HepG2 (cell line): ENCODE results near the gene UQCRHL. TPM values are rescaled to one million over a fixed set of nuclear protein-coding genes. Genes with fewer than 3 reads are reported as not detected.

Source experiments
- CAMTA2 ChIP-seq: sonication (generic); formaldehyde crosslinking; IDR thresholded peaks from 2 replicates; pipeline ENCODE4 v1.4.0; 2020; ENCODE audit warnings: mild to moderate bottlenecking, missing genetic modification reagents, borderline replicate concordance
- ELF1 ChIP-seq: sonication (generic); formaldehyde crosslinking; IDR thresholded peaks from 2 replicates; pipeline ENCODE4 v1.4.0; 2020; ENCODE audit warnings: missing genetic modification reagents
- KDM5B ChIP-seq: sonication (generic); formaldehyde crosslinking; IDR thresholded peaks from 2 replicates; pipeline ENCODE4 v1.4.0; 2020; ENCODE audit warnings: missing genetic modification reagents, mild to moderate bottlenecking, borderline replicate concordance
- RARG ChIP-seq: sonication (generic); formaldehyde crosslinking; IDR thresholded peaks from 2 replicates; pipeline ENCODE4 v1.4.0; 2020; ENCODE audit warnings: low read depth, mild to moderate bottlenecking, missing genetic modification reagents
- ZFP36L2 ChIP-seq: sonication (generic); formaldehyde crosslinking; IDR thresholded peaks from 2 replicates; pipeline ENCODE4 v1.4.0; 2020; ENCODE audit warnings: missing genetic modification reagents
- ZKSCAN5 ChIP-seq: sonication (generic); formaldehyde crosslinking; IDR thresholded peaks from 2 replicates; pipeline ENCODE4 v1.5.1; 2020; ENCODE audit warnings: mild to moderate bottlenecking, missing genetic modification reagents
- ZNF224 ChIP-seq: sonication (generic); formaldehyde crosslinking; IDR thresholded peaks from 2 replicates; pipeline ENCODE4 v1.5.0; 2020; ENCODE audit warnings: mild to moderate bottlenecking, missing genetic modification reagents
- ZNF282 ChIP-seq: fragments of 450-650 bp; IDR thresholded peaks from 2 replicates; pipeline ENCODE4 v1.6.1; 2018; ENCODE audit not compliant: partially characterized antibody
- ZNF615 ChIP-seq: sonication (generic); formaldehyde crosslinking; IDR thresholded peaks from 2 replicates; pipeline ENCODE4 v1.5.0; 2020; ENCODE audit warnings: mild to moderate bottlenecking, missing genetic modification reagents, borderline replicate concordance
- ZNF678 ChIP-seq: sonication (generic); formaldehyde crosslinking; IDR thresholded peaks from 2 replicates; pipeline ENCODE4 v1.4.0; 2020; ENCODE audit warnings: mild to moderate bottlenecking, missing genetic modification reagents
- ZNF746 ChIP-seq: sonication (generic); formaldehyde crosslinking; IDR thresholded peaks from 2 replicates; pipeline ENCODE4 v1.8.0; 2022; ENCODE audit warnings: mild to moderate bottlenecking, missing genetic modification reagents
- ZNF777 ChIP-seq: sonication (generic); formaldehyde crosslinking; IDR thresholded peaks from 2 replicates; pipeline ENCODE4 v1.4.0; 2020; ENCODE audit warnings: missing genetic modification reagents
- ZNF781 ChIP-seq: sonication (generic); formaldehyde crosslinking; IDR thresholded peaks from 2 replicates; pipeline ENCODE4 v1.5.1; 2020; ENCODE audit warnings: borderline replicate concordance, mild to moderate bottlenecking, missing genetic modification reagents; ENCODE audit errors: not compliant biosample characterization
- polyA plus RNA-seq, 8 experiments: library from polyadenylated mRNA; depleted of rRNA in 3 of 8; stranded (reverse) in 7 of 8; unstranded in 1 of 8; fragments of >200 nt; fragmentation: Illumina TruSeq in 4 of 8; extraction: Trizol in 4 of 8; gene quantifications; 2 replicates each; pipeline versions ENCODE4 v1.2.1 to v1.2.3, GENCODE V29; 2011 to 2016; ENCODE audit warnings: low read depth in 4 of 8, missing spikeins in 1 of 8, mixed read lengths in 1 of 8; ENCODE audit not compliant: insufficient read depth in 1 of 8
- total RNA-seq, 5 experiments: library from RNA; depleted of rRNA; stranded (reverse); fragments of >200 nt; fragmentation: Illumina TruSeq; extraction: Trizol; gene quantifications; 2 replicates each; pipeline ENCODE4 v1.2.3, GENCODE V29; 2016; ENCODE audit warnings: low read depth in 1 of 5
- TF ChIP-seq, protein P1 (sequence below): sonication (generic); formaldehyde crosslinking; IDR thresholded peaks from 2 replicates; pipeline ENCODE4 v1.8.0; 2022; ENCODE audit warnings: mild to moderate bottlenecking, missing genetic modification reagents, moderate library complexity
- TF ChIP-seq, protein P2 (sequence below): fragments of 450-650 bp; IDR thresholded peaks from 2 replicates; pipeline ENCODE4 v1.6.1; 2016
- TF ChIP-seq, protein P3 (sequence below): sonication (generic); formaldehyde crosslinking; IDR thresholded peaks from 2 replicates; pipeline ENCODE4 v1.4.0; 2020; ENCODE audit warnings: mild to moderate bottlenecking, missing genetic modification reagents
- TF ChIP-seq, protein P4 (sequence below): sonication (generic); formaldehyde crosslinking; IDR thresholded peaks from 2 replicates; pipeline ENCODE4 v1.4.0; 2020; ENCODE audit warnings: missing genetic modification reagents
- TF ChIP-seq, protein P5 (sequence below): IDR thresholded peaks from 2 replicates; pipeline ENCODE4 v1.4.0; 2020; ENCODE audit warnings: mild to moderate bottlenecking, missing genetic modification reagents

Gene UQCRHL
- total and polyA plus RNA-seq, 2 of the 13 experiments (the other 11 are each of a cell fraction or from before 2014, with no cell fraction given): 1.8 to 2.3 TPM

DNA sequence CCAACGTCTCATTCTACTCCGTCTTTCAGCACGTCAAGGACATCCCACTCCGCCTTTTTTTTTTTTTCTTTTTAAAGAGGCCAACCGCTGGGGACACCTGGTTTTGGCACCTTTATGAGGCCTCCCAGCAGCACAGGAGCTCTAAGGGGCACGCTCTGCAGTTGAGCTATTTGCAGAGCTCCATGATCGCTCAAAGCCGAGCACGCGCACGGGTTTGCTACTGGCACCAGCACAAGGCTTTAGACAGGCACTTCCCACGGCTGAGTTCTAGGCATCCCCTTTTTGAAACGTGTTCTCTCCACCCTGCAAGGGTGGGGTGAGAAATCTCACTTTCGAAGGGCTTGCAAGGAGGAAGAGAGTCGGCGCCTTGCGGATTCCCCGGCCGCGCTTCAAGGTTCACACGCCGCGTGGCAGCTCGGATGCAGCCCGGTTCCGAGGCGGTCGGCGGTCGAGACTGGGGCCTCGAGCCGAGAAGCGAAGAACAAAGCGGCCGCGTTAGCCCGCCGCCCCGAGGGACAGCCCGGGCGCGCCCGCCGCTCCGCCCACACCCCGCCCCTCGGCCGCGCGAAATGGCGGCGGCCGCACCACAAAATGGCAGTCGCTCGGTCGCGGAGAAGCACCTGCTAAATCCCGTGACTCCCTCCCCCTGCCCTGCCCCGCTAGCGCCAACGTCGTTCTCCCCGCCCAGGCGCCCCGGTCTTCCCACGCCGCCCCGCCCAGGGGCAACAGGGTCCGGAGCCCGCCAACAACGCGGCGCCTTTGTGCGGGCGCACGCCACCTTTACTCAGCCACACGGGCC lies 27.2 kb upstream of the UQCRHL start (continued):
- TF ChIP-seq, protein P1, sequence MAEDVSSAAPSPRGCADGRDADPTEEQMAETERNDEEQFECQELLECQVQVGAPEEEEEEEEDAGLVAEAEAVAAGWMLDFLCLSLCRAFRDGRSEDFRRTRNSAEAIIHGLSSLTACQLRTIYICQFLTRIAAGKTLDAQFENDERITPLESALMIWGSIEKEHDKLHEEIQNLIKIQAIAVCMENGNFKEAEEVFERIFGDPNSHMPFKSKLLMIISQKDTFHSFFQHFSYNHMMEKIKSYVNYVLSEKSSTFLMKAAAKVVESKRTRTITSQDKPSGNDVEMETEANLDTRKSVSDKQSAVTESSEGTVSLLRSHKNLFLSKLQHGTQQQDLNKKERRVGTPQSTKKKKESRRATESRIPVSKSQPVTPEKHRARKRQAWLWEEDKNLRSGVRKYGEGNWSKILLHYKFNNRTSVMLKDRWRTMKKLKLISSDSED (CRISPR knock-in tag): 0 out of 2 replicates have a peak, but pooled peaks have one; percentile 47
- TF ChIP-seq ZNF678 (CRISPR knock-in tag) (no peak), ZNF224 (CRISPR knock-in tag) (peak; percentile 70; the same call in 1 of the 2 replicates), ZNF615 (no peak), ELF1 (CRISPR knock-in tag) (peak; percentile 51), ZNF282 (no peak), ZNF777 (CRISPR knock-in tag) (no peak; the same call in none of the 2 replicates), CAMTA2 (CRISPR knock-in tag) (no peak; the same call in 1 of the 2 replicates), RARG (CRISPR knock-in tag) (no peak), ZKSCAN5 (CRISPR knock-in tag) (no peak), ZFP36L2 (no peak), KDM5B (CRISPR knock-in tag) (peak; percentile 76; the same call in 1 of the 2 replicates), ZNF781 (CRISPR knock-in tag) (peak; percentile 32), ZNF746 (CRISPR knock-in tag) (no peak)
- TF ChIP-seq, protein P2, sequence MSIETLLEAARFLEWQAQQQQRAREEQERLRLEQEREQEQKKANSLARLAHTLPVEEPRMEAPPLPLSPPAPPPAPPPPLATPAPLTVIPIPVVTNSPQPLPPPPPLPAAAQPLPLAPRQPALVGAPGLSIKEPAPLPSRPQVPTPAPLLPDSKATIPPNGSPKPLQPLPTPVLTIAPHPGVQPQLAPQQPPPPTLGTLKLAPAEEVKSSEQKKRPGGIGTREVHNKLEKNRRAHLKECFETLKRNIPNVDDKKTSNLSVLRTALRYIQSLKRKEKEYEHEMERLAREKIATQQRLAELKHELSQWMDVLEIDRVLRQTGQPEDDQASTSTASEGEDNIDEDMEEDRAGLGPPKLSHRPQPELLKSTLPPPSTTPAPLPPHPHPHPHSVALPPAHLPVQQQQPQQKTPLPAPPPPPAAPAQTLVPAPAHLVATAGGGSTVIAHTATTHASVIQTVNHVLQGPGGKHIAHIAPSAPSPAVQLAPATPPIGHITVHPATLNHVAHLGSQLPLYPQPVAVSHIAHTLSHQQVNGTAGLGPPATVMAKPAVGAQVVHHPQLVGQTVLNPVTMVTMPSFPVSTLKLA: peak; percentile 17; the same call in 1 of the 2 replicates
- TF ChIP-seq, protein P3, sequence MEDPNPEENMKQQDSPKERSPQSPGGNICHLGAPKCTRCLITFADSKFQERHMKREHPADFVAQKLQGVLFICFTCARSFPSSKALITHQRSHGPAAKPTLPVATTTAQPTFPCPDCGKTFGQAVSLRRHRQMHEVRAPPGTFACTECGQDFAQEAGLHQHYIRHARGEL (CRISPR knock-in tag): no peak
- TF ChIP-seq, protein P4, sequence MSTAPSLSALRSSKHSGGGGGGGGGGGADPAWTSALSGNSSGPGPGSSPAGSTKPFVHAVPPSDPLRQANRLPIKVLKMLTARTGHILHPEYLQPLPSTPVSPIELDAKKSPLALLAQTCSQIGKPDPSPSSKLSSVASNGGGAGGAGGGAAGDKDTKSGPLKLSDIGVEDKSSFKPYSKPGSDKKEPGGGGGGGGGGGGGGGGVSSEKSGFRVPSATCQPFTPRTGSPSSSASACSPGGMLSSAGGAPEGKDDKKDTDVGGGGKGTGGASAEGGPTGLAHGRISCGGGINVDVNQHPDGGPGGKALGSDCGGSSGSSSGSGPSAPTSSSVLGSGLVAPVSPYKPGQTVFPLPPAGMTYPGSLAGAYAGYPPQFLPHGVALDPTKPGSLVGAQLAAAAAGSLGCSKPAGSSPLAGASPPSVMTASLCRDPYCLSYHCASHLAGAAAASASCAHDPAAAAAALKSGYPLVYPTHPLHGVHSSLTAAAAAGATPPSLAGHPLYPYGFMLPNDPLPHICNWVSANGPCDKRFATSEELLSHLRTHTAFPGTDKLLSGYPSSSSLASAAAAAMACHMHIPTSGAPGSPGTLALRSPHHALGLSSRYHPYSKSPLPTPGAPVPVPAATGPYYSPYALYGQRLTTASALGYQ: peak; percentile 70; the same call in 1 of the 2 replicates
- TF ChIP-seq, protein P5, sequence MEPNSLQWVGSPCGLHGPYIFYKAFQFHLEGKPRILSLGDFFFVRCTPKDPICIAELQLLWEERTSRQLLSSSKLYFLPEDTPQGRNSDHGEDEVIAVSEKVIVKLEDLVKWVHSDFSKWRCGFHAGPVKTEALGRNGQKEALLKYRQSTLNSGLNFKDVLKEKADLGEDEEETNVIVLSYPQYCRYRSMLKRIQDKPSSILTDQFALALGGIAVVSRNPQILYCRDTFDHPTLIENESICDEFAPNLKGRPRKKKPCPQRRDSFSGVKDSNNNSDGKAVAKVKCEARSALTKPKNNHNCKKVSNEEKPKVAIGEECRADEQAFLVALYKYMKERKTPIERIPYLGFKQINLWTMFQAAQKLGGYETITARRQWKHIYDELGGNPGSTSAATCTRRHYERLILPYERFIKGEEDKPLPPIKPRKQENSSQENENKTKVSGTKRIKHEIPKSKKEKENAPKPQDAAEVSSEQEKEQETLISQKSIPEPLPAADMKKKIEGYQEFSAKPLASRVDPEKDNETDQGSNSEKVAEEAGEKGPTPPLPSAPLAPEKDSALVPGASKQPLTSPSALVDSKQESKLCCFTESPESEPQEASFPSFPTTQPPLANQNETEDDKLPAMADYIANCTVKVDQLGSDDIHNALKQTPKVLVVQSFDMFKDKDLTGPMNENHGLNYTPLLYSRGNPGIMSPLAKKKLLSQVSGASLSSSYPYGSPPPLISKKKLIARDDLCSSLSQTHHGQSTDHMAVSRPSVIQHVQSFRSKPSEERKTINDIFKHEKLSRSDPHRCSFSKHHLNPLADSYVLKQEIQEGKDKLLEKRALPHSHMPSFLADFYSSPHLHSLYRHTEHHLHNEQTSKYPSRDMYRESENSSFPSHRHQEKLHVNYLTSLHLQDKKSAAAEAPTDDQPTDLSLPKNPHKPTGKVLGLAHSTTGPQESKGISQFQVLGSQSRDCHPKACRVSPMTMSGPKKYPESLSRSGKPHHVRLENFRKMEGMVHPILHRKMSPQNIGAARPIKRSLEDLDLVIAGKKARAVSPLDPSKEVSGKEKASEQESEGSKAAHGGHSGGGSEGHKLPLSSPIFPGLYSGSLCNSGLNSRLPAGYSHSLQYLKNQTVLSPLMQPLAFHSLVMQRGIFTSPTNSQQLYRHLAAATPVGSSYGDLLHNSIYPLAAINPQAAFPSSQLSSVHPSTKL (CRISPR knock-in tag): no peak; the same call in none of the 2 replicates
